PC-9 (cell line): ENCODE data around the gene ME1. TPM values are rescaled to one million over a fixed set of nuclear protein-coding genes. Genes with fewer than 3 reads are reported as not detected.

ENCODE experiments used
- BruUV-seq: library from RNA; stranded (reverse); fragments of 400-500 nt; replicated peaks from 2 replicates; lab custom pipeline; 2021; lab: Mats Ljungman, UMichigan
- CTCF ChIA-PET: fragments of 300-600 bp; sonication (Branson Sonifier 250); formaldehyde crosslinking; loops from one replicate; lab custom pipeline; 2022; ENCODE audit warnings: antibody characterized with exemption; lab: Charles Lee
- POLR2A ChIA-PET: fragments of 300-600 bp; sonication (Branson Sonifier 250); formaldehyde crosslinking; loops from one replicate; lab custom pipeline; 2022; ENCODE audit warnings: antibody characterized with exemption; ENCODE audit not compliant: unreplicated experiment; lab: Charles Lee
- DNase-seq, 2 experiments: peaks; one replicate each; pipeline versions ENCODE4 v3.0.0 to v3.0.0-alpha.2; 2015 to 2022; ENCODE audit warnings: mixed read lengths in 1 of 2
- H2AFZ ChIP-seq: fragments of 200-600 bp; sonication (generic); 2 replicates; pipeline ENCODE4 v1.8.1; 2017; ENCODE audit warnings: antibody characterized with exemption
- H3F3A ChIP-seq: fragments of 200-600 bp; sonication (generic); 2 replicates; pipeline ENCODE4 v1.8.1; 2017; ENCODE audit warnings: antibody characterized with exemption, mild to moderate bottlenecking, low read depth; ENCODE audit not compliant: insufficient read depth
- H3K27ac ChIP-seq: fragments of 200-600 bp; sonication (generic); 2 replicates; pipeline ENCODE4 v1.6.1; 2016; ENCODE audit warnings: mixed run types
- H3K27me3 ChIP-seq: fragments of 200-600 bp; sonication (generic); 2 replicates; pipeline ENCODE4 v1.6.1; 2016; ENCODE audit warnings: low read depth, mixed run types; ENCODE audit not compliant: insufficient read depth
- H3K36me3 ChIP-seq: fragments of 200-600 bp; sonication (generic); 2 replicates; pipeline ENCODE4 v1.6.1; 2016; ENCODE audit warnings: low read depth, mixed run types
- H3K4me1 ChIP-seq: fragments of 200-600 bp; sonication (generic); replicated peaks from 2 replicates; pipeline ENCODE4 v1.6.1; 2016; ENCODE audit warnings: mixed run types; ENCODE audit not compliant: insufficient read depth
- H3K4me2 ChIP-seq: fragments of 200-600 bp; sonication (generic); 2 replicates; pipeline ENCODE4 v1.6.1; 2017; ENCODE audit warnings: mixed run types
- H3K4me3 ChIP-seq: fragments of 200-600 bp; sonication (generic); 2 replicates; pipeline ENCODE4 v1.6.1; 2016; ENCODE audit warnings: mixed run types
- H3K79me2 ChIP-seq: fragments of 200-600 bp; sonication (generic); 2 replicates; pipeline ENCODE4 v1.6.1; 2017; ENCODE audit warnings: low read depth, mixed run types
- H3K9me2 ChIP-seq: fragments of 200-600 bp; sonication (generic); 2 replicates; pipeline ENCODE4 v1.8.1; 2017; ENCODE audit warnings: mild to moderate bottlenecking; ENCODE audit not compliant: insufficient read depth
- H3K9me3 ChIP-seq: fragments of 200-600 bp; sonication (generic); 2 replicates; pipeline ENCODE4 v1.8.1; 2016; ENCODE audit warnings: low read depth; ENCODE audit not compliant: insufficient read depth
- H4K20me1 ChIP-seq: fragments of 200-600 bp; sonication (generic); 2 replicates; pipeline ENCODE4 v1.8.1; 2017; ENCODE audit not compliant: insufficient read depth
- CTCF ChIP-seq: fragments of 200-600 bp; sonication (generic); conservative IDR thresholded peaks from 2 replicates; pipeline ENCODE4 v1.6.1; 2017; ENCODE audit warnings: mixed run types, antibody characterized with exemption, mild to moderate bottlenecking, moderate library complexity
- EZH2 ChIP-seq: fragments of 200-600 bp; sonication (generic); IDR thresholded peaks from 2 replicates; pipeline ENCODE4 v1.8.0; 2017; ENCODE audit warnings: antibody characterized with exemption, low read depth
- intact Hi-C: fragments of 100-400 bp; cut with micrococcal nuclease; formaldehyde crosslinking; loops from one replicate; pipeline ENCODE4 v1.10.0; 2022; ENCODE audit not compliant: unreplicated experiment
- total RNA-seq: library from RNA; stranded (reverse); gene quantifications from 2 replicates; pipeline ENCODE4 v1.2.3, GENCODE V29; 2021

The ME1 gene
- total RNA-seq, 1 experiment from 2014 or later: 111 TPM

- no peak overlapping the region for H3K4me3 ChIP-seq
- TF ChIP-seq EZH2: no peak
- no peak for TF ChIP-seq CTCF
- H3K79me2 ChIP-seq: no peaks in the 10 kb centered on the region
- ChIA-PET CTCF (no interaction called here), POLR2A (no interaction called here)
- H3K9me2 ChIP-seq: no peaks in the 10 kb centered on the region; the same call in 1 of the 2 replicates
- intact Hi-C loops: no loop called here
- no peaks in the 10 kb centered on the region for H4K20me1 ChIP-seq
- H3K27ac ChIP-seq: no peak overlapping the region
- H2AFZ ChIP-seq: no peak overlapping the region
- no peaks in the 10 kb centered on the region for H3K4me1 ChIP-seq
- H3K36me3 ChIP-seq: no peaks in the 10 kb centered on the region
- no peaks in the 10 kb centered on the region for H3F3A ChIP-seq
- DNase-seq: no peak
- no TSS peak for BruUV-seq
- no peaks in the 10 kb centered on the region for H3K9me3 ChIP-seq
- H3K27me3 ChIP-seq: no peaks in the 10 kb centered on the region
- no peak overlapping the region for H3K4me2 ChIP-seq
Observed at GRCh38 chr6:83176246-83176645, 254.6 kb downstream of the ME1 start.

GRCh38 chr6:83169511-83169910, 261.3 kb downstream of the ME1 start:
- no peak overlapping the region for H3K27ac ChIP-seq
- H3K27me3 ChIP-seq: no peaks in the 10 kb centered on the region
- no peak for DNase-seq
- no peaks in the 10 kb centered on the region for H3K36me3 ChIP-seq
- CTCF ChIA-PET: no interaction called here
- TF ChIP-seq EZH2 (no peak), CTCF (no peak)
- POLR2A ChIA-PET: no interaction called here
- no TSS peak for BruUV-seq
- no peaks in the 10 kb centered on the region for H3K9me3 ChIP-seq
- H3K4me2 ChIP-seq: no peak overlapping the region
- H3F3A ChIP-seq: no peaks in the 10 kb centered on the region
- H2AFZ ChIP-seq: no peak overlapping the region
- no peaks in the 10 kb centered on the region for H3K9me2 ChIP-seq
- no peaks in the 10 kb centered on the region for H4K20me1 ChIP-seq
- H3K79me2 ChIP-seq: no peaks in the 10 kb centered on the region
- no peaks in the 10 kb centered on the region for H3K4me1 ChIP-seq
- intact Hi-C loops: no loop called here
- H3K4me3 ChIP-seq: no peak overlapping the region

- H3K27me3 ChIP-seq: no peaks in the 10 kb centered on the region
- H3K9me3 ChIP-seq: no peaks in the 10 kb centered on the region
- no peaks in the 10 kb centered on the region for H3K36me3 ChIP-seq
- H2AFZ ChIP-seq: no peak overlapping the region
- H3K4me1 ChIP-seq: no peaks in the 10 kb centered on the region
- BruUV-seq: no TSS peak
- H3K4me2 ChIP-seq: no peak overlapping the region
- intact Hi-C loops: no loop called here
- no peak for TF ChIP-seq CTCF
- no peak for TF ChIP-seq EZH2
- H3K9me2 ChIP-seq: no peaks in the 10 kb centered on the region
- H3K27ac ChIP-seq: no peak overlapping the region
- H3K4me3 ChIP-seq: no peak overlapping the region
- no peaks in the 10 kb centered on the region for H3K79me2 ChIP-seq
- CTCF ChIA-PET: no interaction called here
- no peaks in the 10 kb centered on the region for H4K20me1 ChIP-seq
- H3F3A ChIP-seq: no peaks in the 10 kb centered on the region
- POLR2A ChIA-PET: no interaction called here
- no peak for DNase-seq
Observed at GRCh38 chr6:83169106-83169505, 261.7 kb downstream of the ME1 start.
